ENCODE data around the gene KRT86. TPM values are rescaled to one million over a fixed set of nuclear protein-coding genes. Genes with fewer than 3 reads are reported as not detected.

Gene KRT86
- total RNA-seq, 4 donors from 2014 or later = not detected

DNA sequence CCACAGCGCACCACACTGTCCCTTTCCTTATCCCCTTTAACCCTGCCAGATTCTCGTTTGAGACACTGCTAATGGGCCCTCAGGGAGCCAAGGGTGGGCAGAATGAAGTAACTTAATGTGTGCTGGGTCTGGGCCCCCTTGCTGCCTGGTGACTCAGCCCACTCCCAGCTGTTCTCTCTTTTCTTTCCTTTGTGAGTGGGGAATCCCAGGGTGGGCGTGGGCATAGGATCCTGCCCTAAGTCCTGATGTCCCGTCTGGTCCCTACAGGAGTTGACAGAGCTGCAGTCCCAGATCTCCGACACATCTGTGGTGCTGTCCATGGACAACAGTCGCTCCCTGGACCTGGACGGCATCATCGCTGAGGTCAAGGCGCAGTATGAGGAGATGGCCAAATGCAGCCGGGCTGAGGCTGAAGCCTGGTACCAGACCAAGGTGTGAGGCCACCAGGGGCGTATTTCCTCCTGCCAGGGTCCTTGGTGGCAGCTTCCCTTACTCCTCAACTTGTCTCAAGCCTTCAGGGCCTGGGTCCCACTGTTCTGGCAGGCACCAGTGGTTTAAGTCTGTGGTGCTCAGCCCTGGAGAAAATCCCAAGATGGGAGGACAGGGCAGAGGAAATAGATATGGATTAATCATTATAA is 33.1 kb upstream of the KRT86 start:
- TF ChIP-seq, protein P1, sequence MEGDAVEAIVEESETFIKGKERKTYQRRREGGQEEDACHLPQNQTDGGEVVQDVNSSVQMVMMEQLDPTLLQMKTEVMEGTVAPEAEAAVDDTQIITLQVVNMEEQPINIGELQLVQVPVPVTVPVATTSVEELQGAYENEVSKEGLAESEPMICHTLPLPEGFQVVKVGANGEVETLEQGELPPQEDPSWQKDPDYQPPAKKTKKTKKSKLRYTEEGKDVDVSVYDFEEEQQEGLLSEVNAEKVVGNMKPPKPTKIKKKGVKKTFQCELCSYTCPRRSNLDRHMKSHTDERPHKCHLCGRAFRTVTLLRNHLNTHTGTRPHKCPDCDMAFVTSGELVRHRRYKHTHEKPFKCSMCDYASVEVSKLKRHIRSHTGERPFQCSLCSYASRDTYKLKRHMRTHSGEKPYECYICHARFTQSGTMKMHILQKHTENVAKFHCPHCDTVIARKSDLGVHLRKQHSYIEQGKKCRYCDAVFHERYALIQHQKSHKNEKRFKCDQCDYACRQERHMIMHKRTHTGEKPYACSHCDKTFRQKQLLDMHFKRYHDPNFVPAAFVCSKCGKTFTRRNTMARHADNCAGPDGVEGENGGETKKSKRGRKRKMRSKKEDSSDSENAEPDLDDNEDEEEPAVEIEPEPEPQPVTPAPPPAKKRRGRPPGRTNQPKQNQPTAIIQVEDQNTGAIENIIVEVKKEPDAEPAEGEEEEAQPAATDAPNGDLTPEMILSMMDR (IDR thresholded peaks at IDR 0.05) = no peak
- TF ChIP-seq POLR2A (IDR thresholded peaks at IDR 0.05) = no peak
- H3K4me1 ChIP-seq = peaks cover 0 to 13% (median 0%) of the 10 kb centered on the region in 4 donors
- no peak overlapping the region for H3K27ac ChIP-seq
- no peak for DNase-seq
- H3K36me3 ChIP-seq = no peaks in the 10 kb centered on the region
- no peaks in the 10 kb centered on the region for H3K9me3 ChIP-seq
- no peak overlapping the region for H3K4me3 ChIP-seq
- no peaks in the 10 kb centered on the region for H3K27me3 ChIP-seq

DNA sequence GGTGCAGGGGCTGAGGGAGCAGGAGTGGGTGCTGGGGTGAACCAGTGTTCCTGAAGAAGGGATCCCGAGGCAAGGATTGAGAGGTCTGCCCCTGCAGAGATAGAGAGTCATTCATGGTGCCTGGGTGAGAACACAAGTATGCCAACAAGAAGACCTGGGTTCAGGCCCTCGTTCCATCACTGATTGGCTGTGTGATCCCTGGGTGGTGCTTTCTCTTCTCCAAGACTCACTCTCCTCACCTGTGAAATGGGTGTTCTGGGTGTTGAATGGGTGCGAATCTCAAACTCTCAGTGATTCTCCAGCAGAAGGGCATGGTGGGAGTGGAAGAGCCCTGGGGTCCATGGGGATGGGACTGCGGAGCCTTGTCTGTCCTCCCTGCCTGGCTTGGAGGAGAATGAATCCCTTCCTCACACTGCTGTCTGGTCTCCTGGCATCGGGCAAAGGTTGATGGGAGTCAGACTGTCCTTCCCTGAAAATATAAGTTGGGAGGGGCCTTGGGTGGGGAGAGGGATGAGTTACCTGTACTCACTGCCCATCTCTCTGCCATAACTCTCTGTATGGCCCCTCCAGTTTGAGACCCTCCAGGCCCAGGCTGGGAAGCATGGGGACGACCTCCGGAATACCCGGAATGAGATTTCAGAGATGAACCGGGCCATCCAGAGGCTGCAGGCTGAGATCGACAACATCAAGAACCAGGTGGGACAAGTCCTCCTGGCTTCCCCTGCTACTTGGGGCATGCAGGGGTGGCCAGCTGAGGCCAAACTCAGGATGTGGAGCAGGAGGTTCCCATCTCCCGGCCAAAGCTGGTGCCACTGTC is 31.8 kb upstream of the KRT86 start:
- Histone ChIP-seq H3K4me3 (no peak overlapping the region), H3K4me1 (peaks cover 0 to 10% (median 0%) of the 10 kb centered on the region in 4 donors), H3K36me3 (no peaks in the 10 kb centered on the region), H3K27ac (no peak overlapping the region), H3K9me3 (no peaks in the 10 kb centered on the region), H3K27me3 (no peaks in the 10 kb centered on the region)
- no peak for DNase-seq
- TF ChIP-seq, protein P1 (IDR thresholded peaks at IDR 0.05) = no peak
- TF ChIP-seq POLR2A (IDR thresholded peaks at IDR 0.05) = no peak

DNA sequence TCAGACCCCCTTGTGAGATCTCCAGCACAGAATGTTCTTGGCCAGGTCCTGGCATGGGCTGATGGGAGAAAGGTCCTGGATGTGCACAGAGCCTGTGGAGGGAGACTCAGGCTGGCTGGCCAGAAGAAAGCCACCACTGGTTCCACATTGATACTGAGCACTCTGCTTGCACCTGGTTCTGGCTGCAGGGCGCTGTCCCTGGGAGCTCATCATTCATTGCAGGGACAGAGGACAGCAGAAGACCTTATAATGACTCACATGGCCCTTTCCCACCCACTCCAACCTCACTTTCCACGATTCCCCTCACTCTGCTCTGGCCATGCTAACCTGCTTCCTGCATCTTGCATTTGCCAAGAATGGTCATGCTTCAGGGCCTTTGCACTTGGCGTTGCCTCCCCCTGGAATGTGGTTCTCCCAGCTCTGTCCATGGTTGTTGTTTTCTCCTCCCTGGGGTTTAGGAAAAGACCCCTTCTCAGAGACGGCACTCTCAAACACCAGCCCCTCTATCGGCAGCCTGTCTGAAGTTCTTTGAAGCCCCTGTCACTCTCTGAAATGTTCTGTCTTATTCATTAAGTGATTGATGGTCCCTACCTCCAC is 31.1 kb upstream of the KRT86 start:
- H3K4me1 ChIP-seq = peaks cover 0 to 10% (median 0%) of the 10 kb centered on the region in 4 donors

DNA sequence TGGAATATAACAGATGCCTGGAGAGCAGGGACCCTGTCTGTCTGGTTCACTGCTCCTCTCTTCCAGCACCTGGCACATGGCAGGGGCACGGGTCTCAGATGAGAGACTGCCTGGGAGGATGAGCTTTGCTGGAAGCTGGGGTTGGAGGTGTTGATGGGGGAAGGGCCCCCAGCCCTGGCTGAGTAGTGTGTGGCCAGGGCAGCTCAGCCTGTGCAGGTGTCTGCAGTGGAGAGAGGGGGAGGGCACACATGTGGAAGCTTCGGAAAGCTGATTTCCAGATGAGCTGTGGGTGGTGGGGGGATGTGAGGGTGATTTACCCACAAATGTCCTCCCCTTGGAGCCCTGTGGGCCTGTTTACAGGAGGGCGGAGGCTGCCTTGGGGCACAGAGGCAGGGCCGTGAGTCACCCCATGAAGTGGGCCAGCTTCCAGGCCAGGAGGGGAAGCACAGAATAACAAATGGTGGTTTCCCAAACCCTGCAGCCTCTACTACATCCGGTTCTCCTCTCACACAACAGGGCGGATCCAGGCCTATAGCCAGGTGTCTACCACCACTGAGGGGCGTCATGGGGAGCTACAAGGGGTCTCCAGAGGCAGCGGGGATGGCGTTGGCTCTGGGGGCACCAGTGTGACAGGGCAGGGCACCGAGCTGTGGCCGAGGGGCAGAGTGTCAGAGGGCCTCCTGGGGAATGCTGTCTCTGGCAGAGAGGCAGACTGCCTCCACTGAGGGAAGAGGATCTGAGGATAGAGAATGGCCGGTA is 30.4 kb upstream of the KRT86 start:
- H3K4me1 ChIP-seq = peaks cover 0 to 10% (median 0%) of the 10 kb centered on the region in 4 donors
- H3K4me3 ChIP-seq = no peak overlapping the region
- no peaks in the 10 kb centered on the region for H3K27me3 ChIP-seq
- no peaks in the 10 kb centered on the region for H3K9me3 ChIP-seq
- H3K36me3 ChIP-seq = no peaks in the 10 kb centered on the region
- DNase-seq = peak; percentile 26 to 76 (median 63)
- TF ChIP-seq, protein P1 (IDR thresholded peaks at IDR 0.05) = no peak
- no peak for TF ChIP-seq POLR2A (IDR thresholded peaks at IDR 0.05)
- peak overlapping the region in 1 of 4 donors; percentile 51 for H3K27ac ChIP-seq

More for the DNA sequence above, 31.1 kb upstream of the KRT86 start:
- no peak for DNase-seq
- Histone ChIP-seq H3K4me3 (no peak overlapping the region), H3K27ac (no peak overlapping the region), H3K36me3 (no peaks in the 10 kb centered on the region), H3K27me3 (no peaks in the 10 kb centered on the region), H3K9me3 (no peaks in the 10 kb centered on the region)
- TF ChIP-seq, protein P1 (IDR thresholded peaks at IDR 0.05) = no peak
- no peak for TF ChIP-seq POLR2A (IDR thresholded peaks at IDR 0.05)

DNA sequence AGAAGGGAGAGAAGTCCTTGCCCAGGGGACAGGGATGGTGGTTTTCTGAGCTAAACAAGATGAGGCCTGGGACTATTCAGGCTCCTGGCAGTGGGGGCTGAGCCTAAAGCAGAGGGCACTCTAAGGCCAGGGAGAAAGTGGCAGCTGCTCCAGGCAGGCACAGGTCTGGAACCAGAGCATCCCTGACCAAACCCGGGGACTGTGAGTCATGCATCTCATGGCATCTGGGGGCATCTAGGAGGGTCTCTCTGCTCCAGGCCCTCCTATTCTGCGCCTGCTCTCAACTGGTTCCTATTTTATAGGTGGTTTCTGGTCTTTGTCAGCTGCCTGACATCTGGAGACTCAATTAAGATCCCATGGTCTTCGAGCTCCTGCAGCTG is 29.8 kb upstream of the KRT86 start:
- no peak for DNase-seq
- H3K27me3 ChIP-seq = no peaks in the 10 kb centered on the region
- no peaks in the 10 kb centered on the region for H3K9me3 ChIP-seq
- H3K4me1 ChIP-seq = peaks cover 0 to 10% (median 0%) of the 10 kb centered on the region in 4 donors
- no peak overlapping the region for H3K4me3 ChIP-seq
- no peaks in the 10 kb centered on the region for H3K36me3 ChIP-seq
- peak overlapping the region in 1 of 4 donors; percentile 51 for H3K27ac ChIP-seq
- TF ChIP-seq, protein P1 (IDR thresholded peaks at IDR 0.05) = no peak
- TF ChIP-seq POLR2A (IDR thresholded peaks at IDR 0.05) = no peak

Data from Peyer's patch (tissue), 4 donors.